HepG2 (cell line): ENCODE data around the gene SLC25A45. TPM values are rescaled to one million over a fixed set of nuclear protein-coding genes. Genes with fewer than 3 reads are reported as not detected.

Experiments used
- ARID2 ChIP-seq: sonication (generic); formaldehyde crosslinking; IDR thresholded peaks from 2 replicates; pipeline ENCODE4 v1.8.1; 2022; ENCODE audit warnings: mild to moderate bottlenecking, missing genetic modification reagents, borderline replicate concordance
- BRCA1 ChIP-seq: sonication (generic); formaldehyde crosslinking; IDR thresholded peaks from 2 replicates; pipeline ENCODE4 v1.4.0; 2020; ENCODE audit warnings: missing genetic modification reagents
- CEBPB ChIP-seq: IDR thresholded peaks from 2 replicates; pipeline ENCODE4 v1.6.1; 2011; ENCODE audit warnings: low read depth, low read length, improper control_type of control experiment, borderline replicate concordance
- DNMT1 ChIP-seq: sonication (generic); formaldehyde crosslinking; IDR thresholded peaks from 2 replicates; pipeline ENCODE4 v1.5.1; 2020; ENCODE audit warnings: mild to moderate bottlenecking, missing genetic modification reagents
- HMGA1 ChIP-seq: sonication (generic); formaldehyde crosslinking; conservative IDR thresholded peaks from 2 replicates; pipeline ENCODE4 v1.4.0; 2020; ENCODE audit warnings: missing genetic modification reagents
- NBN ChIP-seq: fragments of 450-650 bp; conservative IDR thresholded peaks from 2 replicates; pipeline ENCODE4 v1.6.1; 2017
- PHF20 ChIP-seq: sonication (generic); formaldehyde crosslinking; IDR thresholded peaks from 2 replicates; pipeline ENCODE4 v1.5.0; 2020; ENCODE audit warnings: mild to moderate bottlenecking, missing genetic modification reagents
- SOX5 ChIP-seq: IDR thresholded peaks from 2 replicates; pipeline ENCODE4 v1.6.1; 2016; ENCODE audit warnings: borderline replicate concordance
- ZNF136 ChIP-seq: sonication (generic); formaldehyde crosslinking; IDR thresholded peaks from 2 replicates; pipeline ENCODE4 v1.8.1; 2022; ENCODE audit warnings: low read depth, mild to moderate bottlenecking, moderate library complexity, missing genetic modification reagents
- ZNF180 ChIP-seq: sonication (generic); formaldehyde crosslinking; IDR thresholded peaks from 2 replicates; pipeline ENCODE4 v1.4.0; 2020; ENCODE audit warnings: low read depth, missing genetic modification reagents, borderline replicate concordance
- ZNF589 ChIP-seq: sonication (generic); formaldehyde crosslinking; conservative IDR thresholded peaks from 2 replicates; pipeline ENCODE4 v1.8.0; 2022; ENCODE audit warnings: mild to moderate bottlenecking, moderate library complexity, missing genetic modification reagents
- ZNF619 ChIP-seq: sonication (generic); formaldehyde crosslinking; IDR thresholded peaks from 2 replicates; pipeline ENCODE4 v1.4.0; 2020; ENCODE audit warnings: mild to moderate bottlenecking, missing genetic modification reagents
- ZNF724P ChIP-seq: sonication (generic); formaldehyde crosslinking; IDR thresholded peaks from 2 replicates; pipeline ENCODE4 v1.8.0; 2022; ENCODE audit warnings: missing genetic modification reagents, borderline replicate concordance
- polyA plus RNA-seq, 8 experiments: library from polyadenylated mRNA; depleted of rRNA in 3 of 8; stranded (reverse) in 7 of 8; unstranded in 1 of 8; fragments of >200 nt; fragmentation: Illumina TruSeq in 4 of 8; extraction: Trizol in 4 of 8; gene quantifications; 2 replicates each; pipeline versions ENCODE4 v1.2.1 to v1.2.3, GENCODE V29; 2011 to 2016; ENCODE audit warnings: low read depth in 4 of 8, missing spikeins in 1 of 8, mixed read lengths in 1 of 8; ENCODE audit not compliant: insufficient read depth in 1 of 8
- total RNA-seq, 5 experiments: library from RNA; depleted of rRNA; stranded (reverse); fragments of >200 nt; fragmentation: Illumina TruSeq; extraction: Trizol; gene quantifications; 2 replicates each; pipeline ENCODE4 v1.2.3, GENCODE V29; 2016; ENCODE audit warnings: low read depth in 1 of 5
- TF ChIP-seq, protein P1 (sequence below), 2 experiments: fragments of 450-650 bp in 1 of 2; sonication (generic) in 1 of 2; formaldehyde crosslinking in 1 of 2; IDR thresholded peaks; 2 replicates each; pipeline versions ENCODE4 v1.6.1 to v1.8.0; 2016 to 2022; ENCODE audit warnings: antibody characterized with exemption in 1 of 2, mild to moderate bottlenecking in 1 of 2, missing genetic modification reagents in 1 of 2
- TF ChIP-seq, protein P2 (sequence below): IDR thresholded peaks from 2 replicates; pipeline ENCODE4 v1.4.0; 2020; ENCODE audit warnings: mild to moderate bottlenecking, missing genetic modification reagents
- TF ChIP-seq, protein P3 (sequence below): sonication (generic); formaldehyde crosslinking; IDR thresholded peaks from 2 replicates; pipeline ENCODE4 v1.4.0; 2020; ENCODE audit warnings: missing genetic modification reagents

SLC25A45 gene
- total and polyA plus RNA-seq, 2 of the 13 experiments (the other 11 are each of a cell fraction or from before 2014, with no cell fraction given): 1.2 to 3.4 TPM

DNA sequence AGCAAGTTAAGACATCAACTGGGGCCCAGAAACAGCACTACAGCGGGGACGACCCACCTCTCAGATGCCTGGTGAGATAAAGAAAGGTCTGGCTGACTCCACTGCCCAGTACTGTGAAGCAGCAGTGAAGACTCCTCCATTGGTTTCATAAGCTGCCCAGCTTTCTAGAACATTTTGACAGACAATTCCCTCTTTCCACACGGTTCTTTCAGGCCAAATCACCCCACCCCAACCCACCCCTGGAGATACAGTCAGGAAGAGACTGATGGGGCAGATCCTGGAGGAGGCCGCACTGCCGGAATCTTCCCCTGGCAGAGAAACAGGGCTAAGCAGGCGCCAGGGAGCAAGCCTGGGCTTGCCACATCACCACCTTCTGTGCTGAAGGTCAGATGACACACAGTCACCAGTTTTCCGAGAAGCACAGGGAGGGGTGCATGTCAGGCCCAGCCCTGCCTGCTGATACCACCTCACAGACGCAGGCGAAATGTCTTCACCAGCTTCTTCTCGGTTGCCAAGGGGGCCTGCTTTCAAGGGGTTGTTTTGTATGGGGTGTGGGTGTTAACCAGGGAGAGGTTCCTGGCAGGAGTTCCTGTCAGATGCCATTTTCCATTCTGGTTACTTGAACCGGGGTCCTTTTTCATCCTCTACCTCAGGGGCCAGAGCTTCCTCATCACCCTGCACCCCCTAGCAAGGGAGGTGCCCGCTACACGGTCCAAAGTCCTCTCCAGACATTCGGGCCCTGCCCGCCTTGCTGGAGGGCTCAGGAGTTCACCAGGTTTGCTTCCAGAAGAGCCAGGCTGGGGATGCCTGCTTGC is 38.7 kb upstream of the SLC25A45 start (continued):
- TF ChIP-seq, protein P1, sequence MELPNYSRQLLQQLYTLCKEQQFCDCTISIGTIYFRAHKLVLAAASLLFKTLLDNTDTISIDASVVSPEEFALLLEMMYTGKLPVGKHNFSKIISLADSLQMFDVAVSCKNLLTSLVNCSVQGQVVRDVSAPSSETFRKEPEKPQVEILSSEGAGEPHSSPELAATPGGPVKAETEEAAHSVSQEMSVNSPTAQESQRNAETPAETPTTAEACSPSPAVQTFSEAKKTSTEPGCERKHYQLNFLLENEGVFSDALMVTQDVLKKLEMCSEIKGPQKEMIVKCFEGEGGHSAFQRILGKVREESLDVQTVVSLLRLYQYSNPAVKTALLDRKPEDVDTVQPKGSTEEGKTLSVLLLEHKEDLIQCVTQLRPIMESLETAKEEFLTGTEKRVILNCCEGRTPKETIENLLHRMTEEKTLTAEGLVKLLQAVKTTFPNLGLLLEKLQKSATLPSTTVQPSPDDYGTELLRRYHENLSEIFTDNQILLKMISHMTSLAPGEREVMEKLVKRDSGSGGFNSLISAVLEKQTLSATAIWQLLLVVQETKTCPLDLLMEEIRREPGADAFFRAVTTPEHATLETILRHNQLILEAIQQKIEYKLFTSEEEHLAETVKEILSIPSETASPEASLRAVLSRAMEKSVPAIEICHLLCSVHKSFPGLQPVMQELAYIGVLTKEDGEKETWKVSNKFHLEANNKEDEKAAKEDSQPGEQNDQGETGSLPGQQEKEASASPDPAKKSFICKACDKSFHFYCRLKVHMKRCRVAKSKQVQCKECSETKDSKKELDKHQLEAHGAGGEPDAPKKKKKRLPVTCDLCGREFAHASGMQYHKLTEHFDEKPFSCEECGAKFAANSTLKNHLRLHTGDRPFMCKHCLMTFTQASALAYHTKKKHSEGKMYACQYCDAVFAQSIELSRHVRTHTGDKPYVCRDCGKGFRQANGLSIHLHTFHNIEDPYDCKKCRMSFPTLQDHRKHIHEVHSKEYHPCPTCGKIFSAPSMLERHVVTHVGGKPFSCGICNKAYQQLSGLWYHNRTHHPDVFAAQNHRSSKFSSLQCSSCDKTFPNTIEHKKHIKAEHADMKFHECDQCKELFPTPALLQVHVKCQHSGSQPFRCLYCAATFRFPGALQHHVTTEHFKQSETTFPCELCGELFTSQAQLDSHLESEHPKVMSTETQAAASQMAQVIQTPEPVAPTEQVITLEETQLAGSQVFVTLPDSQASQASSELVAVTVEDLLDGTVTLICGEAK (IDR thresholded peaks at IDR 0.05): no peak
- TF ChIP-seq, protein P1 (CRISPR knock-in tag; IDR thresholded peaks at IDR 0.05): peak; percentile 40; the same call in 1 of the 2 replicates
- 0 out of 2 replicates have a peak, but pooled peaks have one; percentile 29 for TF ChIP-seq ZNF619 (CRISPR knock-in tag)
- TF ChIP-seq SOX5: peak; percentile 52; the same call in 1 of the 2 replicates
- no peak for TF ChIP-seq ZNF136 (CRISPR knock-in tag)
- no peak for TF ChIP-seq HMGA1
- TF ChIP-seq PHF20: no peak; the same call in 1 of the 2 replicates
- TF ChIP-seq, protein P2, sequence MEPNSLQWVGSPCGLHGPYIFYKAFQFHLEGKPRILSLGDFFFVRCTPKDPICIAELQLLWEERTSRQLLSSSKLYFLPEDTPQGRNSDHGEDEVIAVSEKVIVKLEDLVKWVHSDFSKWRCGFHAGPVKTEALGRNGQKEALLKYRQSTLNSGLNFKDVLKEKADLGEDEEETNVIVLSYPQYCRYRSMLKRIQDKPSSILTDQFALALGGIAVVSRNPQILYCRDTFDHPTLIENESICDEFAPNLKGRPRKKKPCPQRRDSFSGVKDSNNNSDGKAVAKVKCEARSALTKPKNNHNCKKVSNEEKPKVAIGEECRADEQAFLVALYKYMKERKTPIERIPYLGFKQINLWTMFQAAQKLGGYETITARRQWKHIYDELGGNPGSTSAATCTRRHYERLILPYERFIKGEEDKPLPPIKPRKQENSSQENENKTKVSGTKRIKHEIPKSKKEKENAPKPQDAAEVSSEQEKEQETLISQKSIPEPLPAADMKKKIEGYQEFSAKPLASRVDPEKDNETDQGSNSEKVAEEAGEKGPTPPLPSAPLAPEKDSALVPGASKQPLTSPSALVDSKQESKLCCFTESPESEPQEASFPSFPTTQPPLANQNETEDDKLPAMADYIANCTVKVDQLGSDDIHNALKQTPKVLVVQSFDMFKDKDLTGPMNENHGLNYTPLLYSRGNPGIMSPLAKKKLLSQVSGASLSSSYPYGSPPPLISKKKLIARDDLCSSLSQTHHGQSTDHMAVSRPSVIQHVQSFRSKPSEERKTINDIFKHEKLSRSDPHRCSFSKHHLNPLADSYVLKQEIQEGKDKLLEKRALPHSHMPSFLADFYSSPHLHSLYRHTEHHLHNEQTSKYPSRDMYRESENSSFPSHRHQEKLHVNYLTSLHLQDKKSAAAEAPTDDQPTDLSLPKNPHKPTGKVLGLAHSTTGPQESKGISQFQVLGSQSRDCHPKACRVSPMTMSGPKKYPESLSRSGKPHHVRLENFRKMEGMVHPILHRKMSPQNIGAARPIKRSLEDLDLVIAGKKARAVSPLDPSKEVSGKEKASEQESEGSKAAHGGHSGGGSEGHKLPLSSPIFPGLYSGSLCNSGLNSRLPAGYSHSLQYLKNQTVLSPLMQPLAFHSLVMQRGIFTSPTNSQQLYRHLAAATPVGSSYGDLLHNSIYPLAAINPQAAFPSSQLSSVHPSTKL: peak; percentile 85
- TF ChIP-seq, protein P3, sequence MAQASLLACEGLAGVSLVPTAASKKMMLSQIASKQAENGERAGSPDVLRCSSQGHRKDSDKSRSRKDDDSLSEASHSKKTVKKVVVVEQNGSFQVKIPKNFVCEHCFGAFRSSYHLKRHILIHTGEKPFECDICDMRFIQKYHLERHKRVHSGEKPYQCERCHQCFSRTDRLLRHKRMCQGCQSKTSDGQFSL (CRISPR knock-in tag): peak; percentile 61; the same call in 1 of the 2 replicates
- peak; percentile 86 for TF ChIP-seq CEBPB
- TF ChIP-seq DNMT1 (CRISPR knock-in tag): no peak
- 0 out of 2 replicates have a peak, but pooled peaks have one; percentile 47 for TF ChIP-seq BRCA1 (CRISPR knock-in tag)
- TF ChIP-seq ARID2 (CRISPR knock-in tag): no peak; the same call in 1 of the 2 replicates
- TF ChIP-seq ZNF180 (CRISPR knock-in tag): no peak
- no peak for TF ChIP-seq ZNF589 (CRISPR knock-in tag)
- no peak for TF ChIP-seq NBN
- no peak for TF ChIP-seq ZNF724P (CRISPR knock-in tag)
